GM03348 (cell line): ENCODE measurements around the gene FAM53B.

Source experiments
- DNase-seq: peaks from one replicate; pipeline ENCODE4 v3.0.0; 2012; ENCODE audit warnings: low spot score

The FAM53B gene

GRCh38 chr10:124696446-124697392 lies 47.5 kb downstream of the FAM53B start:
- no peak for DNase-seq

DNA sequence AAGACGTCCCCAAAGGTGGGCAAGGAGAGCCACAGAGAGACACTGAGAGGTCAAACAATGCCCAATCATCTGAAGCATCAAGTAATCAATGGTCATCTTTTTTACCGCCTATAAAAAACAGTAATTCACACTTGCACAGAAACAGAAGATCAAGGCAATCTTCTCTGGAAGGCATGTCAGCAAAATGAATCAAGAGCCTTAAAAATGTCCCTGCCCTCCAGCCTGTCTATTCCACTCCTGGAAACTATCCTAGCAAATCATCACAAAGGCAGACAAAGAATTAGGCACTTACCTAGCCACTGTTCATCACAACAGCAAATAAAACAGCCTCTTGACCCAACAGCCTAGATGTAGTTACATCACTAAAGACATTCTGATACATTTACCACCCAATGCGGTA lies 48.9 kb downstream of the FAM53B start:
- no peak for DNase-seq

DNA sequence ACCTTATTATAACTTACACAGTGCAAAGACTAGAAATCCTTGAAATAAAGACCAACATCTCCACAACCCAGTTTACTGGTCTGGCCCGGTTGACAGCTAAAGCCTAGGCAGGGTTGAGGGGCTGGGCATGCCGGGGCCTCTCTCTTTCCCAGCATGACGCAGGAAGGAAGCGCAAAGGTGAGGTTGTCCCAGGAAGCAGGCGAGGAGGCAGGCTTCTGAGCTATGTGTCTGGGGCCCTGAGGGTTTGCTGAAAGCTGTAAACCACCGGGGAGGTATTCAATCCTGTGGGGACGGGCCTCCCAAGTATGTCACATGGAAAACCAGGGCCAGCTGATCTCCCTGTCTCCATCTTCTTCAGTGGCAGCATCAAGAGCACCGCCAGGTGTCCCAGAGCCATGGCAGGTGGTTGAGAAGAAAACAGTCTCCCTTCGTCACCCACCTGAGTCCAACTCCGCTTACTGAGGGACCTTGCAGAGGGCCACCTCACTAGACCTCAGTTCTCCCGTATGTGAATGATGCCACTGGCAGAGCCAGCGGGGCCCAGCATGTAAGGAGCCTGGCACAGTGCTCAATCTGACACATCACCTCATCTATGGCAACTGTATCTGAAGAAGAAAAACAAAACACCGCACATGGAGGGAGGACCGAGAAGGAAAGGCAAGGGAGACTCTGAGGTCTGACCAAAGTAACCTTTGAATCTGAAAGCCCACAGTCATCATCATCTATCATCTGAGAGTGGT lies 49.5 kb downstream of the FAM53B start:
- DNase-seq = no peak

DNA sequence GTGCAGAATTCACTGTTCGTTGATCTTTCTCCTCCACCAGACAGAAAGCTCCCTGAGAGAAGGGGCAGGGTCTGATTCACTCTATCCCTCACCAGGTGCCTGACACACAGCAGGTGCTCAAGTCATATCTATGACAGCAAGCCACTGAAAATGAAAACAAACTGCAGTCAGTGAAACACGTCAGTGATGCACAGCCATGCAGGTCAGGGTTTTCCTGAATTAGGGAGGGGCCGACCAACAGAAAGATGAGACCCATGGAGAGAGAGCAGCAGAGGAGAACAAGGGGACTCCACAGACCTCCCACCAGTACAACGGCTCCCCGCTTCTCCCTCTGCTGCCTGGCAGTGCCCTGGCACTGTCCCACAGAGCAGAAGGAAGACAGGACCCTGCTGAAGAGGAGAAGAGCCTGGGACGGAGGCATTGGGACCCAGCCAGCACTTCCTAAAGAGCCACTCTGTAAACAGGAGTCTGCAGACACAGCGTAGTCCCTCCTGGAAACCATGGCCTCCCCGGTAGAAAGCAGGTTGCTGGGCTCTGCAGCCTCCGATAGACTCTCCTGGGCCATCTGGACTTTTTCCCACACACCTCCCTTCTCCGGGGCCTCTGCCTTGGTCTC lies 50.3 kb downstream of the FAM53B start:
- DNase-seq = no peak

DNA sequence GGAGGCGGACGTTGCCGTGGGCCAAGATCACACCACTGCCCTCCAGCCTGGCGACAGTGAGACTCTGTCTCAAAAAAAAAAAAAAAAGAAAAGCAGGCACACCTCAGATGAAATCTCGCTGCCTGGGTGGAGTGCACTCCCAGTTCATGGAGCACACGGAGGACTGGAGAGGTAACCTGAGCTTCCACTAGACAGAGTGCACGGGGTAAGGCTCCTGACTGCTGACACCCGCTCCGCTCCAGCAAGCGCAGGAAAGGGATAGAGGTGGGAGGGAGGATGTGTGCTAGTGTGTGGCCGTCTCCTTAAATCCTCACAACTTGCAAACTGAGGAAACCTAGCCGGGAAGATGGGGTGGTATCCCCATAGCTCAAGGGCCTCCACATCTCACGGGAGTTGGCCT lies 50.8 kb downstream of the FAM53B start:
- no peak for DNase-seq

- no peak for DNase-seq
Measured at GRCh38 chr10:124692100-124692446, 52.1 kb downstream of the FAM53B start.

DNA sequence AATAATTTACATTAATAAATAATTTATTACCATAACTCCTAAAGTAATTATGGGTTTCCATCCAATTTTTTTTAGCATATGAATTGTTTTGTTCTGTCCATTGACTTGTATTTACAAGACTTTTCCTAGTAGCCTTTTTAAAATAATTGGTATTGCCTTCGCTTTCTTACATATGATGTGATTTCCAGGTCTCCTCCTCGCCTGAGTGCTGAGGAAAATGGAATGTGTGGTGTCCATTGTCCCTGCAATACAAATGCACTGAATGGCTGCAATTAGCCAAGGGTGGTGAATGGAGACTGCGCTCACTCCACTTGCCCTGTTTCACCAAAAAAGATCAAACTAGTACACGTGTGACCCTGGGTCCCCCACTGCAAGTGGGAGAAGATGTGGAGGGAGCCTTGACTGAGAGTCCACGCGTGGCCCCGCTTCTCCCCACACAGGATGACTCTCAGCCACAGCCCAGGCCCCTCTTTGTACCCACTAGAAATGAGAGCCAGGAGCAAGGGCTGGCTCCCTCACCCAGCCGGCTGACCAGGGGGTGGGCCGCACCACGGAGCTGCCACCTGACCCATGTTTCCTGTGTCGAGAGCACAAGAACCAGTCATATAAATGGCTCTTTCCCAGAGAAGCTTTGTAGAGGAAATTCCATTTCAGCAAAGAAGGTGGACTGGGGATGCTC lies 52.6 kb downstream of the FAM53B start:
- DNase-seq = no peak

DNA sequence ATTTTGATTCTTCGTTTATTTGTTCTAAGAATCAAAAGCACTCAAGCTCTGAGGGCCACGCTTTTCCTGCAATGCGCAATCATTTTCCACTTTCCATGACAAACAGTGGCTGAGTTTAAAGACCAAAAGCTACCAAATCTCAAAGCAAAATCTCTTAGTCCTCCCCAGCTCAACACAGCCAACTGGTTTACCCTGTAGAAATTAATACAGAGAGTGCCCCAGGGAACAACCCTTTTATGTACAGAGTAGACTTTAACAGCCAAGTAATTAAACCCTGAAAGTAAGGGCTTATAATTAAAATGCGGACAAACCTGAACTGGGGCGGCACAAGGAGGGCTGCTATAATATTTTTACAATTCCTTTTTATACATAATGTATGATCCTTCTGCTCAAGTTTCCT lies 53.2 kb downstream of the FAM53B start:
- DNase-seq = no peak

GRCh38 chr10:124689911-124690498 lies 54.2 kb downstream of the FAM53B start:
- no peak for DNase-seq

- DNase-seq = no peak
Measured at GRCh38 chr10:124688889-124689670, 55.1 kb downstream of the FAM53B start.

GRCh38 chr10:124688386-124688785 lies 55.8 kb downstream of the FAM53B start:
- DNase-seq = no peak

GRCh38 chr10:124686707-124687376 lies 57.3 kb downstream of the FAM53B start:
- no peak for DNase-seq

GRCh38 chr10:124685261-124685660 lies 58.9 kb downstream of the FAM53B start:
- no peak for DNase-seq

- no peak for DNase-seq
Measured at GRCh38 chr10:124683814-124684213, 60.4 kb downstream of the FAM53B start.

DNA sequence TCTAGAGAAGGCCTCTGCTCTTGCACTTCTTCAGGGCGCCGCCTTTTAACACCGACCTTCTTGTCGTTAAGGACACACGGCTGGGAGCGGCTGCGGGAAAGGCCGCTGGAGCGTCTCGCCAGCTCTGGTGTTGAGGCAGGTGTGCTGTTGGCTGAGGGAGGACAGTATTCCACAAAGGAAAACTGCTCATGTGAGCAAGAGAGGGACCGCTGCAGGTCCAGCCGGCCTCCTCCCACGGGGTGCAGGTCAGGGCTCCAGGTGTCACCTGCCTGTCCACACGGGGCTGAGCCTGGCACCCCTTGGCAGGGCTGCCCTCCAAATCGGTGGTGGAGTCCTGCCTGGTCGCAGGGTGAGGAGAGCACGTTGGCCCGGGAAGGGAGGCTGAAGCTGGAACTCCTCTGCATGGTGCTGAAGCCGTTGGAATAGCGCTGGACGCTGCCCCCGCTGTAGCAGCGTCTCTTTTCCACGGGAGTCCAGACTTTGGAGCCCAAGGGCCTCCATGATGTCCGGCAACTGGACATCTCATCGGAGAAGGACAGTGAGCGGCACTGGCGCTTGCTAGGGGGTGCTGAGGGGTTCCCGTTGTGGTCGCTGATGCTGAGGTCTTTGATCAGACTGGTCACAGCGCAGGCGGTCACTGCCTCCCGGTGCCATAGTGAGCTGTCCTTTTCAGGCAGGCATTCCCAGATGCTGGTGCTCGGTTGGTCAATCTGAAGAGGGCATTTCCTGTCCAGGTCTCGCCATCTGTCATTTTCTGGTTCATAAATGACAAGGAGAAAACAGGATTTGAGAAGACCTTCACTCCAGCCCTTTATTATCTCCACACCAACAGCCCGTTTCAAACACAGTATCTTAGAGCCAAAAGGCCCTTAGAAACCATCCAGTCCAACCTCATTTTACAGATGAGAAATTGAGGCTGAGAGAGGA lies 62.3 kb downstream of the FAM53B start:
- no peak for DNase-seq

- no peak for DNase-seq
Measured at GRCh38 chr10:124681091-124681490, 63.1 kb downstream of the FAM53B start.

- DNase-seq = no peak
Measured at GRCh38 chr10:124680675-124681074, 63.5 kb downstream of the FAM53B start.

DNA sequence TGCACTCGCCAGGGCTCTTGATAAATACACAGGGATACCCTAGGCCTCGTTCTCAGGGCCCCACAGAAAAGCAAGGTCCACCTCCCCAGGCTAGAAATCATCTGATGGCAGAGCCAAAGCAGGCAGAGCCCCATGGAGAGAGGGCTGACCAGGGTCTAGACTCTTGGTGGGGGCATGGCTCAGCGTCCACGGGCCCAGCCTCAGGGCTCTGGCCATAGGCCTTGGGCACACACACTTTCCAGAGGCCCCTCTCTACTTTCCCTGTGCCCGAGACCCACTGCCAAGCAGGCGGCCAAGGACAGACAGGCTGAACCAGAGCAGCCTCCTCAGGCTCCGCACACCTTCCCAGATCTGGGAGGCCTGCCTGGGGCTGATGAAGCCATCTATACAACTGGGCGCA lies 64.8 kb downstream of the FAM53B start:
- no peak for DNase-seq

DNA sequence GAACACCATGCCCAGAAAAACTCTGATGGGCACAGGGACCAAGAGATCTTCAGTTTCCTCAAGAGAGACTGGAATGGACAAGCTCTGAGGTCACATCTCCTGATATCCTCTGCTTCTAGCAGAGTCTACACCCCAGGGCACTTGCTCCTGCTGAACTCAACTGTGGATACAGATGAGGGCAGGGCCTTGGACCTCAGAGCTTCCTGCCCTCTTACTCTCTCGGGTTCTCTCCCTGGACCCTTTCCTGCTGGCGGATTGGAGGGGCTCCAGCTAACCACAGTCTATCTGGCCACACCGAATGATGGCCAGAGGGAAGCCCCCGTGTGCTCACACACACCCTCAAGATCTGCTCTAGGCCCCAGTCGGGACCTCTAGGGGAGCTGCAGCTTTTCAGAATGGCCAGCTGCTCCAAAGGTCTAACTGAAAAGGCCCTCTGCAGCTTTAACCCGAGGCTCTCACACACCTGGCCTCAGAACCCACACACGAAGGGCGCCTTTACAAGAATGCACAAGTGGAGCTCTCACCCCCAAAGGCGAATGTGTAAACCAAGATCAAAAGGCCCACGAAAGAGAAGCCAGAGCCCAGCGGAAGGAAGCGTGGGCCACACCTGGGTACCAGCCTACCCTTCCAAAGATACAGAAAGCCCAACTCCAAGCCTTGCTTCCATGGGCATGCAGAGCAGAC lies 65.5 kb downstream of the FAM53B start:
- no peak for DNase-seq
